Activated naive CD4-positive, alpha-beta T cell treated with anti-CD3 and anti-CD28 coated beads, Interleukin-2, amount 50 U/mL, for 16 hours (primary cell): ENCODE measurements around the gene CREBBP.

Experiments used
- DNase-seq: peaks from one replicate; pipeline ENCODE4 v3.0.0-alpha.2; 2020

CREBBP gene

DNA sequence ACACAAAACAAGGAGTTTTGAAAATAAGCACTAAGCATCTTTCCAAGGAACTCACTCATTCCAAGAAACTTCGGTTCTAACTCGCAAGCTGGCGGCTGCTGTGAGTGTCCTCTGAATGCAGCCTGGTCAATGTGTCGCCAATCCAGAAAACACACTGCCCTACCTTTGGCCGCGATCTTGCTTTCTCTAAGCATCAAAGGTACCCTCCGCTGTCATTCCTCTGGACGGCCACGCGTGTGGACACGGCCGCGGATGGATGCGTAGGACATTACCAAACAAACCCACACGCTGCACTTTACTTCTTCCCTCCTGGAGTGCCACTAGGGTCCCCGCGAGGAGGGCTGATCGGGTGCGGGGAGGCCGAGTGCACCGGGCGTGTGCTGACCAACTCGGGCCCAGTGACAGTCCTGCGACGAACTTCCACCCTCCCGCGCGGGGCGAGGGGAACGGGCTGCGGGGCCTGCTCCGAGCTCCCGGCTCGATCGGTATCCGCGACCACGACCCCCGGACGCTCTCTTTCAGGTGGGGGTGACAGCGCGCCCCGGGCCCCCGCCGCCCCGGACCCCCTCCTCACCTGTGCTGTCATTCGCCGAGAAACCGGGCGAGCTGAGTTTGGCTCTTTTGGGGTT, 1.1 kb downstream of the CREBBP start:
- no peak for DNase-seq

DNA sequence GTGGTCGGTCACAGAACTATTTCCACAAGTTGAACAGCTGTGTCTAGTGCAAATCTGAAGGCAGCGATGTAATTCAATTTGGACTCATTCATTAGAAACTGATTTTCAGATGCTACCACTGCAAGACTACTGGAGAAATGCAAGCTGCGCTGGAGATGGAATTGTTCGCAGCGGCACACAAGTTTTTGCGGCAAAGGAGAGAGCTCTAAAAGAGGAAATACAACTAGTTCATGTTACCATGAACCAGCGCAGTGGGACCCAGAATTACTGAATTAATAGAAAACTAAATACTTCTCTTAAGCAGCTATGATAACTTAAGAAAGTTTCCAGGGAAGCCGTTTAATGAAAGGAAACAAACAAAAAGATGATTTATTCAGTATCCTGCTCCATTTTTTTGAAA, 1.9 kb downstream of the CREBBP start:
- no peak for DNase-seq

DNA sequence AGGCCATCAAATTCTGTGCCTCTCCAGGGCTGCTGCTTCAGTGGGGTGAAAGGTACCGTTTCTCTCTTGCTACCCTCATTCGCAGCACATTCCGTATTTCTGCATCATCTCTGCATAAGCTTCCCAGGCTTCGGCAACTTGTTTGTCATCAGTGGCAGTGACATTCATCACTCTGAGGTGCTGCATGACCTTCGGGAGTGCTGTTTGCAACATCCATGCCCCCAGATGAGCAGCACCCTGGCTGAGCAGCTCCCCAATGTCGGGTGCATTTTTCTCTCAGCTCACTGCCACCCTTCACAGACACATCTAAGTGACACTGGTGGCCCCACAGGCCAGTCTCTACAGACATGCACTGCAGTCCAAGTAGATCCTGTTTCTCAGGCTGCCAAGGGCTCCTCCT, 3.8 kb downstream of the CREBBP start:
- no peak for DNase-seq

DNA sequence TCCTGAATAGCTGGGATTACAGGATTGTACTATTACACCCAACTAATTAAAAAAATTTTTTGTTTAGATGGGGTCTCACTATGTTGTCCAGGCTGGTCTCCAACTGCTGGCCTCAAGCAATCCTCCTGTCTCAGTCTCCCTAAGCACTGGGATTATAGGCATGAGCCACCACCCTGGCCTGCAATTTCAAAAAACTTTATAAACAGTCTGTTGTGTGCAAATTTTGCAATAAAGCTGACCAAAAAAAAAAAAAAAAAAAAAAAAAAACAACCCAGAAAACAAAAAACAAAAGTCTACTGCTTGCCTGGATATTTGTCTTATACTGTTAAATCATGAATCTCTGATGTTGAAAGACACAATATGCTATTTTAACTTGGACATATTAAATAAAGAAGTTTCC, 4.4 kb downstream of the CREBBP start:
- no peak for DNase-seq

DNA sequence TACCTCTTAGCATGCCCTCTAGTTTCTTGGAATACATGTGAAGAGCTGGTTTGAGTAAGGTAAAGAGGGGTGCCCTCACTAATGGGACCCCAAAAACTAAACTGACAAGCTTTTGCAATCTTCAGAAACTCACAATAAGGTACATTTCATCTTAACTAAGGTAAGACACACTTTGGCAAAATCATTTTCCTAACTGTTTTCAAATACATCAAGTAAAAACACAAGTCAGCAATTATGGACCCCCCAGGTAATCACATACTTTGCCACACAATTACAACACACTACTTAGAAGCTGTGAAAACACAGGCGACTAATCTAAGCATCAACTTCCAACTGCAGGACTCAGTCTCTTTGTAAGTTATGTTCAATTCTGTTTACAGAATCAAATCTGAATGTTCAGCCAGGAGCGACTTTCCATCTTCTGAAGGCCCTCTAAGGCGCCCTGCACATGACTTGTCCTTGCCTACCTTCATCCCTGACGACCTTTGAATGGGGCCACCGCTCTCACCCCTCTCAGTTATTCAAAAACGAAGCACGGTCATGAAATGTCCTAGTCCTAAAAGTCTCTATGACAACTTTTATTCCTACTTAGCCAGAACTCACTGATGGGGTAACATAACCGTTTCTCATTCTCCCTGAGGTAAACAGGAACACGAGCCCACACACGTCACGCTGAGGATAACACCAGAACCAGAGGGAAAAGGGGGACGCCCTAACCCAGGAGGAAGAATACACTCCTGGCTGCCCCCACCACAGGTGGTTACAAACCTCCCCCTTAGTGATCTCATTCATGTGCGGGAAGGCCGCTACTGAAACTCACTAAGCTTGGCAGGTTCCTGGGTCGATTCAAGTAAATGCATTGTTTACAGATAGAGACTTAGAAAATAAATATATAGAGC, 5.5 kb downstream of the CREBBP start:
- no peak for DNase-seq

DNA sequence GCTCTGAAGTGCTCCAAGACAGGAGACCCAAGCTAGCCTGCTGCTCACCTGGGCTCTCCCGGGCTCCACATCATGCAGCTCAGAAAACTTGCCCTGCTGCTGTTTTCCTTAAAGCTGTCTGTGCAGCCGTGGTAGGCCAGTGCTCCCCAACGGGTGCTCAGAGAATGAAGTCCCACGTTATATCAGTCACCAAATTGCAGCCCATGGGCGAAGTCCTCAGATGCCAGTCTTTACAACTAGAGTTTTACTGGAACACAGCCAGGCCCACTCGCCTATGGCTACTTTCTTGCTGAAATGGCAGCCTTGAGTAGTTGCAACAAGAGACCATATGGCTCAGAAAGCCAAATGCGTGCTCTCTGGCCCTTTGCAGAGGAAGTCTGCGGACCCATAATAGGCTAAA, 6.3 kb downstream of the CREBBP start:
- no peak for DNase-seq

DNA sequence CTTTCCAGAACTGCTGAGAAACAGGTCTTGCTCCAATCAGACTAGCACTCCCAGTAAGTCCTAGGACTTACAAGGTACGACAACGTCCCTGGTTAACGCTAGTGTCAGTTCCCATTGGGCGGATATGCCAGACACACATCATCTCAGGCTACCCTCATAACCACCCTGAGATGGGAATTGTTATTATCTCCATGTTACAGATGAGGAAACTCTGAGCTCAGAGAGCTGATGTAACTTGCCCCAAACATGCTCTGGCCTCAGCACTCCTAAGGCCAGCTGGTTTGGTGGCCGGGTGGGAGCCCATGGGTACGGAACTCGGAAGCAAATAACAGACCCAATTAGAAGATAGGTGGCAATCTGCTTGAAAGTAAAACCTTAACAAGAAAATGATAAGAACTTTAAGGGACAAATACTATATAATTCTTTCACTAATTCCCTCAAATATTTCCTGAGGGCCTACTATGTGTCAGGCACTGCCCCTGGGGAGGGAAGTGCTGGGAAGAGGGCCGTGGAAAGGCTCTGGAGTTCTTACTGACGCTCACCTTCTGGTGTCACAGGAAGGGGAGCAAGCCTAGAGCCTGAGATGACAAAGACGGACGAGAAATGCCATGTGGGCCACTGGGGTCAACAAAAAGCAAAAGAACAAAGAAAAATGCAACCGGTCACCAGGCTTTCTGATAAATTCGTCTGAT, 6.9 kb downstream of the CREBBP start:
- DNase-seq, result no peak

DNA sequence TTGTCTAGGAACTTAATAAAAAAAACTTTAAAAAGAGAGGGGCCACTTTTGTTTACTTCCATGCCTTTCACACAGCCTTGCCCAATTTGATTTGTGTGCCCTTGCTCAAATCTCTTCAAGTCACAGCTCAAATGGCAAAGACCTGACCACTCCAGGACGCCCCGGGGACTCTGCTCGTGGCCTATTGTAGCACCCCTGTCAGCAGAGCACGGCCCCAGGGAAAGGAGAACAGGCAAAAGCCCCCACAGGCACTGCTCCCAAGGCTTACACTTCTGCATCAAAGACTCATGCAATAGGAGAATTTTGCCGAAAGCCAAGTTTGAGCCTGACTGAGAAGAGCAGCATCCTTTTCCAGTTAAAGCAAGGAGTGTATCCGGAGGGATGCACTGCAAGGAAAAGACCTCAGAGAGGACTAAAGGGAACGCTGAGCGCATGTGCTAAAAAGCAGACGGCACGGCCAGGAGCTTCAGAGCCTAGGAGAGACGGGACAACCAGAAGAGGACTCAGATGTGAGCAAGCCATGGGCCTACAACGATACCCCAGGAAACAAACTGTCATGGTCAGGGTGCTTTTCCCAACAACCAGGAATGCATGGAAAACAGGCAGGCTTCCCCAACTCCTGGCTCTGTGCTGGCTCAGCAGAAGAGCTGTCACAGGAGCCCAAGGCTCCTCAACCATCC, 8.2 kb downstream of the CREBBP start:
- no peak for DNase-seq

DNA sequence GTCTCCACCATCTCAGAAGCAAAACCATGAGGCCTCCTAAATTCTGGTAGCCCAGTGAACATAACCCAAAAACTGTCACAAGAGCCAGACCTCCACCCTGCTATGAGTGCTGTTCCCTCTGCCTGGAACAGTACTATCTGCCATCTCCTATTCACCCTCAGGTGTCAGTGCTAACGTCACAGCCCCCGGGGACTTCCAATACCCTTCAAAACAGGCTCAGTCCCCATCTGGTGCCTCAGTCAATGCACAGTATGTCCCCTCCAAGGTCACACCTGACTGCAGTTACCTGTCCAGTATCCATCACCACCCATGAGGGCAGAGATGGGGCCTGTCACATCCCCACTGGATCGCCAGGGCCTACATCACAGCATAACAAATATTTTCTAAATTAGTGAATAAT, 11.5 kb downstream of the CREBBP start:
- no peak for DNase-seq

DNA sequence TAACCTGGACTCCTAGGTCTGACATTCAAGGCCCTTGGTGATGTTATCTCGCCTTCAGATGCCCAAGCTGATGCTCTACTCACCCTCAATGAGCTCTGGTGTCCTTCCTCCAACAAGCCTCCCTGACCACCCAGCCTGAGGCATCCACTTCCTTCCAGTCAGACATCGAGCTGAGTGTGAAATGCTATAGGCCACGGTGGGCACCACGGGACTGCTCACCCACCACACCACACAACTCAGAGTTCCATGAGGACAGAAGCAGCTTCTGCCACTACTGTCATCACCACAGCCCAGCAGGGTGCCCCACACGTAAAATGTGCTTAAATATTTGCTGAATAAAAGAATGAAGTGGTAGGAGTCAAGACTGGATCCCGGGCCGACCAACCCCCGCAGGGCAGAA, 12.0 kb downstream of the CREBBP start:
- DNase-seq, result no peak

DNA sequence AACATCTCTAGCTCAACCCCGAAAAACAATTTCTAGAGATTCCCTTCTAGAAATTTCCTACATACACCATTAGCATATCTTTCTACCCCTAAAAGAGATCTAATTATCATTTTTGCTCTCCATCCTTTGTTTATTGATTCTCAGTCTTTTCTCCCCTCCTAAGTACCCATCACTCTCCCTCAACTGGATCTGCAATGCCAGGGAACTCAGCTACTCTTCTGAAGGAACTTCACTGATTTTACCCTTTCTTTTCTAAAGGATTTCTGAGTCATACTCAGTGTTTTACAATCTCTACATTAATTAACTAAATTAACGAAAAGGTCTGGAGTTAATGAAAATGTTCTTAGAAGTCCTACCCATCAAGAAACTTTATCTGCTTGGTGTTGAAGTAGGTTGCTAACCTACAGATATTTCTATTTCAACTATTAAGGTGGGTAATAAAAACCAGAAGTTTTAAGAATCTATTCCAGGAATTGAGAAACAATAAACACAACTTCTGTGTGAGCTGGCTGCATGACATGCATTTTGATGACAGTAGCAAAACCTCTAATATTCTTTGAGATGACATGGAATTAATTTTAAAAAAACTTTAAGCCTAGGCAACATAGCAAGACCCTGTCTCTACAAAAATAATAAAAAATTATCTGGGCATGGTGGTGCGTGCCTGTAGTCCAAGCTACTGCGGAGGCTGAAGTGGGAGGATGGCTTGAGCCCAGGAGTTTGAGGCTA, 13.6 kb downstream of the CREBBP start:
- DNase-seq, result no peak

DNA sequence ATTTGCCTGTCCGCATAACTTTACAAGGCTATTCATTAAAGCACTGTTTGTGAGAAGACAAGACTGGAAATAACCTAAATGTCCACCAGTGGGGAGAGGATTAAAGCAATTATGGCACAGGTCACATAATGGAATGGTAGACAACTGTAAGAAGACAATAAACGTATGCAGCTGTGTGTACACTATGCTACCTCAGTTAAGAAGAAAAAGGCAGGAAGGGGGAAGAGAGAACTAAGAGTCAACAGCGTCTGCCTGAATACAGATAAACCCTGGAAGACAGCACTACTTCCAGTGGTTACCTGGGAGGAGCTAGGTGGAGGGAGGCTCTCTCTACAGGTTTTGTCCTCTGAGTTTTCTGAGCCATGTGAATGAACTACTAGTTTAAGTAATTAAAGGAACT, 15.3 kb downstream of the CREBBP start:
- DNase-seq, result no peak

DNA sequence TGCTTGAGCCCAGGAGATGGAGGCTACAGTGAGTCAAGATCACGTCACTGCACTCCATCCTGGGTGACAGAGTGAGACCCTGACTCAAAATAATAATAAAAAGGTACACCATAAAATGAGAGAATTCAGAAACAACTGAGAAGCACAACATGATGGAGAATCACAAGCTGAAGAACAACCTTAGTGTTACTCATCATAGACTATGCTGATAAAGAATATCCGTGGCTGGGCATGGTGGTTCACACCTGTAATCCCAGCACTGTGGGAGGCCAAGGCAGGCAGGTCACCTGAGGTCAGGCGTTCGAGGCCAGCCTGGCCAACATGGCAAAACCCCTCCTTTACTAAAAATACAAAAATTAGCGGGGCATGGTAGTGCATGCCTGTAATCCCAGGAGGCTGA, 16.0 kb downstream of the CREBBP start:
- DNase-seq, result no peak

DNA sequence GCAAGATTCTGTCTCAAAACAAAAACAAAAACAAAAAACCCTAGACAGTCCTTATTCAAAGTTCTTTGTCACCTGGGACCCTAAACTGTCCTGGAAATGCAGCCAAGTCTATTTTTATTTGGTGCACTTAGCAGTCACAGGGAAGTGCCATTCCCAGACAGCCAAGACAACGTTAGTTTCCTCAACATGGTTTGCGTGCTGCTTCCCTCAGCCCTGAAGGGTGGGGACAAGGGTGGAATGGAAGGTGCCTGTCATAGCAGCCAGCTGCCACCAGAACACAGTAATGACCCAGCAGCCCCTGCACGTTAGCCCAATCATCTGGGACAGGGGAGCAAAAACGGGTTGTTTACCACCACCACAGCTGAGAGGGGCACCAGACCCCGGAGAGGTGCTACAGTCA, 16.9 kb downstream of the CREBBP start:
- DNase-seq, result no peak

DNA sequence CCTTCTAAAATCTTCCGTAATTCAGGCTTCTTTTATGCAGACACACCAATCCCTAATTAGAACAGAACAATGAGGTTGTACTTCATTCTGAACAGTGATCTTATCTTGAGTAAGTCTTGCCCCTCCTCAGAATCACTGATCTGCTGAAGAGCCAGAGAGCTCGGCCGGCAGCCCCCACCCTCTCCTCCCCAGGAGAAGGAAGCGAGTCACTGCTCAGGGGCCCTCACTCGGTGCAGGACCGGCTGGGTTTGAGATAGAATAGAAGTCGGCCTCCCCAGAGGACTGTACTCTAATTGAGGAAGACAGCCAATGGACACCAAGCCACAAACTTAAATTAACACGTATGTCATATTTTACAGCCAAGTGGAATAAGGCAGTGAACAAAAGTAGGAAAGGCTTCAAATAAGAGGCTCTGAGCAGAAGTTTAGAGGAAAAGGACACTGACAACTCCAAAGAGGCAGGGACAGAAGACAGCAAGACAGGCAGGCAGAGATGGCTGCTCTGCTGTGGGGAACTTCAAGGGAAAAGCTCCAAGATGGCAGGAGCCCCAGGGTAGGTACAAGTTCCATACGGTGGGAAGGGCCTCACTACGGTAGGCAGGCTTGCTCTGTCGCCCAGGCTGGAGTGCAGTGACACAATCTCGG, 18.6 kb downstream of the CREBBP start:
- DNase-seq, result no peak

DNA sequence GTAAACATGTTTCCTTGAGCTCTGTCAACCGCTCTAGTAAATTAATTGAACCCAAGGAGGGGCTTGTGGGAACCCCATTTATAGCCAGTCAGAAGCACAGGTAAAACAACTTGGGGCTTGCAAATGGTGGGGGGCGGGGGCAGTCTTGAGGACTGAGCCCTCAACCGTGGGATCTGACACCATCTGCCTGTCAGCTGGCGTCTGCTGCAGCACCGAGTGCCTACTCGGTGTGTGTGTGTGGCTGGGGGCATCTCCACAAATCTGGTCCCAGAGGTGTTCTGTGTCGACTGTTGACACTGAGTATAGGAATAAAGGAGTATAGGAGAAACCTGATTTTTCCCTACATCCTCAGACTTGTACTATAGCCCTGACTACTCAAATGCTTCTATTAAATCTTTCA, 20.6 kb downstream of the CREBBP start:
- no peak for DNase-seq

DNA sequence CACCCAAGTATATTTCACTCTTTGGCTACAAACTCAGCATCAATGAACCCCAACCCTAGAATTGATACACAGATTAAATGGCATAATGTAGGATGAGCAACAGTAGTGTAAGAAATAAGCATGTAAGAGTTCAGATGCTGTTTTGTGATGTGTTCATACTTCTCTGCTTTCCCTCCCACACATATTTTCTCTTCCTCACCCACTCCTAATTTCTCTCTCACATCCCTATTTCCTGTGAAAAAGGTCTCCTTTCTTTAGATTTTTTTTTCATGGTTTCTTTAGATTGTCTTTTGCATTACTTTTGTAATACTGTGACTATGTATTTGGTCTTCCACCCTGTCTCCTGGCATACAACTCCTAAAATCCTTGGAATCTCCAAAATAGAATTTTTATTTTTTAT, 21.7 kb downstream of the CREBBP start:
- no peak for DNase-seq

DNA sequence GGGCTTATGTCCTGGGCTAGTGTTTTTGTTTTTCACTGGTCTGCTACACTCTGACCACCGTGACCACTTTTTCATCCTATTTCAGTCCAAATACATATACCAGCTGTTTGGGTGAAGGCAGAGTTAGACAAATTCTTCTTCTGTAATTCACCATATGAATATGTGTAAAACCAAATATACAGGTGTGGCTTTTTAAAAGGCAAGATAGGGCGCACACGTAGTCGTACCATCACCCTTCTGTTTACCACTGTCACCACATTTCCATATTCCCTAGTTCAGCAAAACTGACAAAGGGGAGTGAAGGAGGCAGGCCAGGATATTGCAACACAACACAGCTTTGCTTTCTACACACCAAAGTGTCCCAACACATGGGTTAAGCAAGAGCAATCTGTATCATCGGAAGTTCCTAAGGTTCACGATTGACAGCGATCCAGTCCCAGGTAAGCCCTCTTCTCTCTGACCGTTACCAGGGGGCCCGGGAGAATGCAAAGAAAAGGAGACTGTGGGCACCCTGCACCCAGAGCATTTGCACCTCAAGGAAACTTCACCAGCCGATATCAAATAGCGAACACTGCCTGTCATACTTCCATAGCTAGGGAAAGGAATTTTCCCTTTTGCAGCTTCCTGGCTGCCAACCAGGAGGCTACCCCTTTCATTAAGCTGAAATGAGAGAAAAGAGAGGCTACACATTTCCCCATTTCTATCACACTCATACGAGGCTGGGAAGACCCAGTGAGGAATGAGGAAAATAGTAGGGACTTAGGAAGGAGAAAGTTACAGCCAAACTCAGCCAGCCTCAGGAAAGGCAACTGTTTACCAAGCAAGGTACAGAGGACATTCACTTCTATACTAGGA, 23.1 kb downstream of the CREBBP start:
- no peak for DNase-seq

DNA sequence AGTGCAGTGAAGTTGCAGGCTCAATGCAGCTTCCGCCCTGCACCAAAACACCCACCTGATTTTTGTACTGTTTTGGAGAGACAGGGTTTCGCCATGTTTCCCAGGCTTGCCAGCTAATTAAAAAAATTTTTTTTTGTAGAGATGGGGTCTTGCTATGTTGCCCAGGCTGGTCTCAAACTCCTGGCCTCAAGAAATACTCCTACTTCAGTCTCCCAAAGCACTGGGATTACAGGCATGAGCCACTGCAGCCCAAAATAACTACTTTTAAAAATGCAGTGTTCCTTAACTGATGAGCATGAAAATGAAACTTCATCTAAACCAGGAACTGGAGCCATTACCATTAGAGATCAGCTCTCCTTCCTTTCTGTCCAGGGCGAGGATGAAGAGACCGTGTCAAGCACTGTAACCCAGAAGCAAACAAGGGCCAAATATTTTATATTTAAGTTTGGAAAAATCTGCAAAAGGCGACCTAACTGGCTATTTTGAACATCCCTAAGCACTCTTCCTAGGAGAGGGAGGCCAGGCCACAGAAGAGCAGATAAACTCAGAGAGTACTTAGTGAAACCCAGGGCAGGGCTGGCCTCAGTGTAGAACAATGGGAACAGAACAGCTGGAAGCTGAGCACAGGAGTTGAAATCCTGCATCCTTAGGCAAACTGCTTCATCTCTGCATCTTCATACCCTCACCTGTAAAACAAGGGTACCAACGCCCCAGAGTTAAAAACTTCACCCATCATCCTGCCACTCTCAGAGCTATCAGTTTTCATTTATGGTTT, 24.0 kb downstream of the CREBBP start:
- no peak for DNase-seq

DNA sequence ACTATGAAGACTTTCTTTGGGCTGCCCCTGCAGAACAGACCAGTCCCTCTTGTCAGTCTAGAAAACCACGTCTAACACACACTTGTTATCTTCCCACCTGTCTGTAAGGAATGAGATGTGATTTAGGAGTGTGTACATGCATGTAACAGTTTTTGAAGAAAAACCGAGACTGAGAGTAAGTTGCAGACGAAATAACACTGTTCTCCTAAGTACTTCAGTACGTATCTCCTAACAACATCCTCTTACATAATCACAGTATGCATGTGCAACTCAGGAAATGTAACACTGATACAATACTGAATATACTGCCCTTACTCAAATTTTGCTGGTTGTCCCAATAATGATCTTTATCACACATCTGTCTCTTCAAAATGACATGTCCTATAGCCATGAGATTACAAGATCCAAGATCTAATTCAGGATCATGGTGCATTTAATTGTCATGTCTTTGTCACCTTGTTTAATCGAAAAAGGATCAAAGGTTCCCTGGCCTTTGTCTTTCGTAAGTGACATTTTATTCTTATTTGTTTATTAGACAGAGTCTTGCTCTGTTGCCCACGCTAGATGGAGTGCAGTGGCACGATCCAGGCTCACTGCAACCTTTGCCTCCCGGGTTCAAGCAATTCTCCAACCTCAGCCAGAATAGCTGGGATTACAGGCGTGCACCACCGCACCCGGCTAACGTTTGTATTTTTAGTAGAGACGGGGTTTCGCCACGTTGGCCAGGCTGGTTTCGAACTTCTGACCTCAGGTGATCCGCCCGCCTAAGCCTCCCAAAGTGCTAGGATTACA, 25.6 kb downstream of the CREBBP start:
- DNase-seq, result no peak
